ENCODE measurements around the gene PAX8.

GRCh38 chr2:113291191-113291590 lies 12.5 kb upstream of the PAX8 start:
- TF ChIP-seq POGK (CRISPR knock-in tag; conservative IDR thresholded peaks at IDR 0.05) (no peak), ZNF121 (CRISPR knock-in tag; IDR thresholded peaks at IDR 0.05) (no peak), TARDBP (CRISPR knock-in tag; IDR thresholded peaks at IDR 0.05) (no peak), ZNF354B (CRISPR knock-in tag; IDR thresholded peaks at IDR 0.05) (no peak), RAD21 (CRISPR knock-in tag; IDR thresholded peaks at IDR 0.05) (no peak), CHCHD3 (CRISPR knock-in tag; IDR thresholded peaks at IDR 0.05) (no peak), MAX (IDR thresholded peaks at IDR 0.05) (no peak), NCOA2 (CRISPR knock-in tag; IDR thresholded peaks at IDR 0.05) (no peak), ZFP62 (CRISPR knock-in tag; IDR thresholded peaks at IDR 0.05) (no peak), ZNF33A (CRISPR knock-in tag; IDR thresholded peaks at IDR 0.05; ENCODE audit: borderline replicate concordance) (no peak), TCF7L2 (IDR thresholded peaks at IDR 0.05; ENCODE audit: low read depth, low read length) (no peak), CTCF (CRISPR knock-in tag; IDR thresholded peaks at IDR 0.05) (no peak), HDAC2 (CRISPR knock-in tag; IDR thresholded peaks at IDR 0.05) (no peak)
